Tibial nerve (tissue), 4 donors: ENCODE measurements around the gene FOXA2.

Source experiments
- CTCF ChIP-seq, 5 experiments: fragments of 200-600 bp in 3 of 5; fragments of 450-650 bp in 2 of 5; sonication (generic) in 3 of 5; IDR thresholded peaks; one replicate each; pipeline ENCODE4 v1.5.1; 2016 to 2019; ENCODE audit warnings: antibody characterized with exemption in 5 of 5, mild to moderate bottlenecking in 3 of 5, moderate library complexity in 2 of 5
- EP300 ChIP-seq, 2 donors: sonication (generic); formaldehyde crosslinking; IDR thresholded peaks; one replicate each; pipeline ENCODE4 v1.6.1; 2017; ENCODE audit warnings: antibody characterized with exemption in 2 of 2, mild to moderate bottlenecking in 1 of 2
- POLR2A ChIP-seq, 2 donors: fragments of 450-650 bp; IDR thresholded peaks; one replicate each; pipeline ENCODE4 v1.6.1; 2017; ENCODE audit warnings: antibody characterized with exemption in 2 of 2, mild to moderate bottlenecking in 2 of 2, moderate library complexity in 2 of 2

GRCh38 chr20:22575087-22575721 is 9.2 kb downstream of the FOXA2 start:
- TF ChIP-seq CTCF (IDR thresholded peaks at IDR 0.05): no peak
- TF ChIP-seq POLR2A (IDR thresholded peaks at IDR 0.05): no peak
- TF ChIP-seq EP300 (IDR thresholded peaks at IDR 0.05): no peak
